BJ (cell line): ENCODE measurements around the gene PITPNC1. TPM values are rescaled to one million over a fixed set of nuclear protein-coding genes. Genes with fewer than 3 reads are reported as not detected.
"Not testable (repeated sequence)": the region's sequence is repeated elsewhere in the genome, so short reads cannot be mapped to it uniquely, and the experiment has no call there.

Experiments
- CTCF ChIA-PET: fragments of 350-600 bp; formaldehyde crosslinking; extraction: SDS; loops from one replicate; lab custom pipeline; 2021; ENCODE audit warnings: antibody characterized with exemption, inconsistent platforms; lab: Yijun Ruan, JAX
- POLR2A ChIA-PET: fragments of 300-600 bp; sonication (Branson Sonifier 250); formaldehyde crosslinking; extraction: SDS; loops from one replicate; lab custom pipeline; 2021; ENCODE audit warnings: antibody characterized with exemption; lab: Charles Lee
- DNase-seq: peaks from one replicate; pipeline ENCODE4 v3.0.0-alpha.2; 2011; ENCODE audit warnings: low read depth
- H3K27me3 ChIP-seq: 2 replicates; pipeline ENCODE4 v1.6.0; 2011; ENCODE audit warnings: low read length; ENCODE audit not compliant: control insufficient read depth, insufficient read depth
- H3K36me3 ChIP-seq: 2 replicates; pipeline ENCODE4 v1.5.1; 2011; ENCODE audit warnings: low read length; ENCODE audit not compliant: control insufficient read depth, insufficient read depth
- H3K4me3 ChIP-seq: 2 replicates; pipeline ENCODE4 v1.5.1; 2011; ENCODE audit warnings: low read depth, mild to moderate bottlenecking, control low read depth, low read length
- CTCF ChIP-seq: IDR thresholded peaks from 2 replicates; pipeline ENCODE4 v1.5.1; 2011; ENCODE audit warnings: low read depth, mild to moderate bottlenecking, control low read depth, inconsistent platforms, low read length, moderate library complexity; ENCODE audit not compliant: insufficient read depth
- polyA plus RNA-seq: library from polyadenylated mRNA; depleted of rRNA; stranded (reverse); fragments of >200 nt; gene quantifications from 2 replicates; pipeline ENCODE4 v1.2.3, GENCODE V29; 2011

PITPNC1 gene
- polyA plus RNA-seq, 1 experiment: 4.6 TPM

- Histone ChIP-seq H3K36me3 (no peaks in the 10 kb centered on the region), H3K4me3 (no peak overlapping the region), H3K27me3 (no peaks in the 10 kb centered on the region)
- ChIA-PET CTCF (interaction anchor here (1.5 to 5.5 kb wide), 3 partner anchors 9 to 323 kb away, joined by 3 to 20 read pairs (median 5); no protein-coding TSS in a partner anchor), POLR2A (no interaction called here)
- DNase-seq: no peak
- no peak for TF ChIP-seq CTCF
Observed at GRCh38 chr17:67696853-67697498, 319.9 kb downstream of the PITPNC1 start.

GRCh38 chr17:67700037-67700724 is 323.1 kb downstream of the PITPNC1 start:
- CTCF ChIA-PET: interaction anchor here (0.8 to 1.9 kb wide), 4 partner anchors 10 to 479 kb away, joined by 3 to 6 read pairs (median 5); no protein-coding TSS in a partner anchor
- no peak for TF ChIP-seq CTCF

GRCh38 chr17:67700725-67701119 is 323.6 kb downstream of the PITPNC1 start:
- H3K4me3 ChIP-seq: no peak overlapping the region
- TF ChIP-seq CTCF: no peak
- DNase-seq: no peak
- no peaks in the 10 kb centered on the region for H3K27me3 ChIP-seq
- ChIA-PET CTCF (interaction anchor here (0.8 to 1.9 kb wide), 3 partner anchors 10 to 479 kb away, joined by 3 to 6 read pairs (median 6); no protein-coding TSS in a partner anchor), POLR2A (no interaction called here)
- H3K36me3 ChIP-seq: no peaks in the 10 kb centered on the region

More at GRCh38 chr17:67700037-67700724, 323.1 kb downstream of the PITPNC1 start:
- DNase-seq: no peak
- POLR2A ChIA-PET: no interaction called here
- no peaks in the 10 kb centered on the region for H3K36me3 ChIP-seq
- no peak overlapping the region for H3K4me3 ChIP-seq
- no peaks in the 10 kb centered on the region for H3K27me3 ChIP-seq

GRCh38 chr17:67702861-67703260 is 325.8 kb downstream of the PITPNC1 start:
- H3K4me3 ChIP-seq, CTCF ChIA-PET, H3K27me3 ChIP-seq, DNase-seq, POLR2A ChIA-PET, H3K36me3 ChIP-seq: not testable (repeated sequence)

- CTCF ChIA-PET: interaction anchor here (1.1 to 2.6 kb wide), 2 partner anchors 18 to 332 kb away, joined by 7 to 8 read pairs; no protein-coding TSS in a partner anchor
- no peak for TF ChIP-seq CTCF
- no peak for DNase-seq
- H3K27me3 ChIP-seq: no peaks in the 10 kb centered on the region
- no peaks in the 10 kb centered on the region for H3K36me3 ChIP-seq
- no peak overlapping the region for H3K4me3 ChIP-seq
- POLR2A ChIA-PET: no interaction called here
Observed at GRCh38 chr17:67707442-67707841, 330.4 kb downstream of the PITPNC1 start.
